ENCODE measurements around the gene TM2D1. TPM values are rescaled to one million over a fixed set of nuclear protein-coding genes. Genes with fewer than 3 reads are reported as not detected.
A peak's percentile ranks its signal among the peaks of the same experiment; 100 is the strongest.

TM2D1 gene
- total RNA-seq, 6 experiments from 2014 or later, result 39.1 to 49.0 (median 40.4) TPM

DNA sequence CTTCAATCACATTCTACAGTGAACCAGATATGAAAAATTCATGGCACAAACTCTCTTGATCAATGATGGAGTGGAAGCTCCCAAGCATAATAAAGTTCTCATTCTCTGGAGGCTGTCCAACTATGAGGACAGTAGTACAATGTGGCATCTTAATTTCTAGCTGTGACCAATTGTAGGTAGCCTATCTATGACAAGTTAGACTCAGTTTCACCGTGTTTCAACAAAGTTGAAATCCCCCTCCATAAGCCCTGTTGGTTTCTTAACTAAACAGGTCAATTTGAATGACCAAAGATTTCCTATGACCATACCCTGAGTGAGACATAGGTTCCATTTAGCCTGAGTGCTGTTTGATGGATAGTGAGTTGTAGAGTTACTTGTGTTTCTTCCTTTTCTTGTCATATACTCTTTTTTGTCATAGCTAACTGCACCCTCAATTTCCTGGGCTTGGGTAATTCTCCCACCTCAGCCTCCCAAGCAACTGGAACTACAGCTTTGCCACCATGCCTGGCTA is 29.1 kb upstream of the TM2D1 start:
- TF ChIP-seq, protein P1, sequence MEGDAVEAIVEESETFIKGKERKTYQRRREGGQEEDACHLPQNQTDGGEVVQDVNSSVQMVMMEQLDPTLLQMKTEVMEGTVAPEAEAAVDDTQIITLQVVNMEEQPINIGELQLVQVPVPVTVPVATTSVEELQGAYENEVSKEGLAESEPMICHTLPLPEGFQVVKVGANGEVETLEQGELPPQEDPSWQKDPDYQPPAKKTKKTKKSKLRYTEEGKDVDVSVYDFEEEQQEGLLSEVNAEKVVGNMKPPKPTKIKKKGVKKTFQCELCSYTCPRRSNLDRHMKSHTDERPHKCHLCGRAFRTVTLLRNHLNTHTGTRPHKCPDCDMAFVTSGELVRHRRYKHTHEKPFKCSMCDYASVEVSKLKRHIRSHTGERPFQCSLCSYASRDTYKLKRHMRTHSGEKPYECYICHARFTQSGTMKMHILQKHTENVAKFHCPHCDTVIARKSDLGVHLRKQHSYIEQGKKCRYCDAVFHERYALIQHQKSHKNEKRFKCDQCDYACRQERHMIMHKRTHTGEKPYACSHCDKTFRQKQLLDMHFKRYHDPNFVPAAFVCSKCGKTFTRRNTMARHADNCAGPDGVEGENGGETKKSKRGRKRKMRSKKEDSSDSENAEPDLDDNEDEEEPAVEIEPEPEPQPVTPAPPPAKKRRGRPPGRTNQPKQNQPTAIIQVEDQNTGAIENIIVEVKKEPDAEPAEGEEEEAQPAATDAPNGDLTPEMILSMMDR (IDR thresholded peaks at IDR 0.05), result no peak
- Mint-ChIP-seq H3K36me3 (ENCODE audit: low read depth) (no peaks in the 10 kb centered on the region), H3K4me1 (ENCODE audit: low read depth) (peaks cover 20% of the 10 kb centered on the region), H3K4me3 (no peak overlapping the region), H3K27ac (no peak overlapping the region), H3K27me3 (ENCODE audit: insufficient read depth) (peaks cover 2% of the 10 kb centered on the region), H3K9me3 (no peaks in the 10 kb centered on the region)
- DNase-seq, result no peak

DNA sequence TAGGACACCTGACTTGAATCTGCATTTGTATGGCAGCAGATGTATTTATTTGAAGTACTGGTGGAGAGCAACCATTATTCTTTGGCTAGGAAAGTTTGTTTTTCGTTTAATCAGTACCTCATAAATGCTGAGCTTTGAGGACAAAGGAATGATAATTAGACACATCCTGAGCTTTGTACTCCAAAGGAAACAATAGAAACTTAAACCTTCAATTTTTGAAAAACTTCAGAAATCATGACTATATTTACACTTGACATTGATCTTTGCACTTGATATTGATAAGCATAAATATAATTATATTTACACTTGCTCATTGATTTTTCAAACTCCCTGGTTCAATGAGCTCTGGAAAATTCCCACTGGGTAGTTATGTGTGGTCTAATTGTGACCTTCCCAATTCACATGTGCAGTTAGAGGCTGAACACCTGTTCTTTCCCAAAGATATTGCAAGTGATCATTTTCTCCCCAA is 28.0 kb upstream of the TM2D1 start:
- no peak for DNase-seq

DNA sequence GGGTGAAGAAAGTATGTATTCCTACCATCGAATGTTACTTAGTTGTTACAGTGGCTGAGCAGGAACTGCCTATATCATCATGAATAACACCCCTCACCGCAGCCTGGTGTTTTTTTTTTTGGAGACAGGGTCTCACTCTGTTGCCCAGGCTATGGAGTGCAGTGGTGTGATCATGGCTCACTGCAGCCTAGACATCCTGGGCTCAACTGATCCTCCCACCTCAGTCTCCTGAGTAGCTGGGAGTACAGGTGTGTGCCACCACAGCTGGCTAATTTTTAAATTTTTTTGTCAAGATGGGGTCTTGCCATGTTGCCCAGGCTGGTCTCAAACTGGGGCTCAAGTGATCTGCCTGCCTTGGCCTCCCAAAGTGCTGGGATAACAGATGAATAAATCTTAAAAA is 24.6 kb upstream of the TM2D1 start:
- no peak for DNase-seq
- Mint-ChIP-seq H3K4me3 (no peak overlapping the region), H3K27ac (no peak overlapping the region), H3K9me3 (no peaks in the 10 kb centered on the region), H3K27me3 (ENCODE audit: insufficient read depth) (peaks cover 2% of the 10 kb centered on the region), H3K4me1 (ENCODE audit: low read depth) (peaks cover 31% of the 10 kb centered on the region), H3K36me3 (ENCODE audit: low read depth) (no peaks in the 10 kb centered on the region)
- TF ChIP-seq, protein P1 (IDR thresholded peaks at IDR 0.05), result no peak

More for the DNA sequence above, 28.0 kb upstream of the TM2D1 start:
- TF ChIP-seq, protein P1 (IDR thresholded peaks at IDR 0.05), result no peak
- Mint-ChIP-seq H3K36me3 (ENCODE audit: low read depth) (no peaks in the 10 kb centered on the region), H3K9me3 (no peaks in the 10 kb centered on the region), H3K4me1 (ENCODE audit: low read depth) (peaks cover 12% of the 10 kb centered on the region; the same call in 1 of the 2 replicates), H3K27me3 (ENCODE audit: insufficient read depth) (peaks cover 2% of the 10 kb centered on the region), H3K27ac (no peak overlapping the region), H3K4me3 (no peak overlapping the region)

DNA sequence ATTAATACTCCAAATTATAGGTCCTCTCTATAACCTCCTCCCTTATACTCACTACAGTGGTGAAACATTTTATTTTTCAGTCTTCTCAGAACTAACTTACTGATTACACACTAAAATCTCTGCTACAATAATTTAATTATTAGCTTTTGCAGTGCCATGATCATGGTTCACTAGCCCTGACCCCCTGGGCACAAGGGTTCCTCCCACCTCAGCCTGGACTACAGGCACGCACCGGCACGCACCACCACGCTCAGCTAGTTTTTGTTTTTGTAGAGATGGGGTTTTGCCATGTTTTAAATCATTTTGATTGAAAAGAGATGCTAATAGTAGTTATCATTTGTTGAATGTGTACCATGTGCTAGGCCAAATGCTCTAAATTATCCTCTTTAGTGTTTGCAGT is 23.6 kb upstream of the TM2D1 start:
- TF ChIP-seq, protein P1 (IDR thresholded peaks at IDR 0.05), result no peak
- Mint-ChIP-seq H3K27me3 (ENCODE audit: insufficient read depth) (peaks cover 2% of the 10 kb centered on the region), H3K4me3 (no peak overlapping the region), H3K27ac (no peak overlapping the region), H3K36me3 (ENCODE audit: low read depth) (no peaks in the 10 kb centered on the region), H3K4me1 (ENCODE audit: low read depth) (peaks cover 35% of the 10 kb centered on the region), H3K9me3 (no peaks in the 10 kb centered on the region)
- no peak for DNase-seq

DNA sequence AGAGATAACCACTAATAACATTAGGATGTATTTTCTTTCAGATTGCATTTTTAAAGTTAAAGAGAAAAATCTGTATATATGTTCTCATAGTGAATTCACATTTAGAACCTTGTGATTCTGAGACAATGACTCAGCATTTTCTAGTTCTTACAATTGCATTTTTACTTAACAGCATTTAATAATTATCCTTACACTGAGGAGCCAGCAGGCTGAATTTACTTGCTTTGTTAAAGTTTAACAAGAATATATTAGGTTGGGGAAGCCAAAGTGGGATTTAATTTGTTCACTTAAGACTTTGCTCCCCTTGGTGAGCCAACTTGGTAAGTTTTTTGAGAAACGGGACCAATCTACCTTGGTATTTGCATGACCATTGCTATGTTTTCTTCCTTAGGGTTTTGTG is 21.9 kb upstream of the TM2D1 start:
- Mint-ChIP-seq H3K27ac (peak overlapping the region; percentile 69), H3K4me1 (ENCODE audit: low read depth) (peaks cover 43% of the 10 kb centered on the region), H3K4me3 (no peak overlapping the region; the same call in none of the 2 replicates), H3K27me3 (ENCODE audit: insufficient read depth) (peaks cover 2% of the 10 kb centered on the region), H3K36me3 (ENCODE audit: low read depth) (no peaks in the 10 kb centered on the region), H3K9me3 (no peaks in the 10 kb centered on the region)
- DNase-seq, result no peak
- TF ChIP-seq, protein P1 (IDR thresholded peaks at IDR 0.05), result no peak
